ENCODE data around the gene SAV1.
"Not testable (repeated sequence)": the region's sequence is repeated elsewhere in the genome, so short reads cannot be mapped to it uniquely, and the experiment has no call there.

The SAV1 gene

DNA sequence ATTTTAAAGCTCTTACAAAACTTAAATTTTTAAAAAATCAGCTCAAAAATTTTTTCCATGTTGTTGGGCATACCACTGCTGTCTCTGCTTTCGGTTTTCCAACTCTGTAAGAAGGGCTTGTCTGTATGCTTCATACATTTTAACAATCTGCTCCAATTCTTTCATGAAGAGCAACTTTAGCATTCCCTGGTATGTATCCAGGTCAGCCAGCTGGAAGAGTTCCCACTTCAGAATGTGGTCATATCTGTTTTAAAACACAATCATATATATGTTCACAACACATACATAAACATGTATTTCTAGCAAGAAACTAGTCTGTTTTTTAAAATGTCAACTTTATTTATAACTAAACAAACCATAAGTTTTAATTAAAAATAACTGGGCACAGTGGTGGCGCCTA, 33.0 kb downstream of the SAV1 start:
- TF ChIP-seq, protein P1, sequence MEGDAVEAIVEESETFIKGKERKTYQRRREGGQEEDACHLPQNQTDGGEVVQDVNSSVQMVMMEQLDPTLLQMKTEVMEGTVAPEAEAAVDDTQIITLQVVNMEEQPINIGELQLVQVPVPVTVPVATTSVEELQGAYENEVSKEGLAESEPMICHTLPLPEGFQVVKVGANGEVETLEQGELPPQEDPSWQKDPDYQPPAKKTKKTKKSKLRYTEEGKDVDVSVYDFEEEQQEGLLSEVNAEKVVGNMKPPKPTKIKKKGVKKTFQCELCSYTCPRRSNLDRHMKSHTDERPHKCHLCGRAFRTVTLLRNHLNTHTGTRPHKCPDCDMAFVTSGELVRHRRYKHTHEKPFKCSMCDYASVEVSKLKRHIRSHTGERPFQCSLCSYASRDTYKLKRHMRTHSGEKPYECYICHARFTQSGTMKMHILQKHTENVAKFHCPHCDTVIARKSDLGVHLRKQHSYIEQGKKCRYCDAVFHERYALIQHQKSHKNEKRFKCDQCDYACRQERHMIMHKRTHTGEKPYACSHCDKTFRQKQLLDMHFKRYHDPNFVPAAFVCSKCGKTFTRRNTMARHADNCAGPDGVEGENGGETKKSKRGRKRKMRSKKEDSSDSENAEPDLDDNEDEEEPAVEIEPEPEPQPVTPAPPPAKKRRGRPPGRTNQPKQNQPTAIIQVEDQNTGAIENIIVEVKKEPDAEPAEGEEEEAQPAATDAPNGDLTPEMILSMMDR (conservative IDR thresholded peaks at IDR 0.05), result no peak
- no peak overlapping the region for H3K27ac ChIP-seq

GRCh38 chr14:50633954-50634353, 34.2 kb downstream of the SAV1 start:
- no peak overlapping the region for H3K27ac ChIP-seq
- TF ChIP-seq, protein P1 (conservative IDR thresholded peaks at IDR 0.05), result no peak

- TF ChIP-seq, protein P1 (conservative IDR thresholded peaks at IDR 0.05), result no peak
- H3K27ac ChIP-seq, result no peak overlapping the region
These were observed 36.7 kb downstream of the SAV1 start for GRCh38 chr14:50631408-50631821.

DNA sequence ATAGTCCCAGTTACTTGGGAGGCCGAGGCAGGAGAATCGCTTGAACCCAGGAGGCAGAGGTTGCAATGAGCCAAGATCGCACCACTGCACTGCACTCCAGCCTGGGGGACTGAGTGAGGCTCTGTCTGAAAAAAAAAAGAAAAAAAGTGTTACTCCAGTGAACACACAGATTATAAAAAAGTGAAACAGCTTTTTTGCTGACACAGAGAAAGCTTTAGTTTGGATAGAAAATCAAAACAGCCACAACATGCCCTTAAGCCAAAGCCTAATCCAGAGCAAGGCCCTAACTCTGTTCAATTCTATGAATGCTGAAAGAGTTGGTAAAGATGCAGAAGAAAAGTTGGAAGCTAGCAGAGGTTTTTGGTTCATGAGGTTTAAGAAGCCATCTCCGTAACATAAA, 43.2 kb downstream of the SAV1 start:
- H3K27ac ChIP-seq, result not testable (repeated sequence)

- H3K27ac ChIP-seq, result no peak overlapping the region
- TF ChIP-seq, protein P1 (conservative IDR thresholded peaks at IDR 0.05), result no peak
These were observed 43.7 kb downstream of the SAV1 start for GRCh38 chr14:50624447-50624846.

DNA sequence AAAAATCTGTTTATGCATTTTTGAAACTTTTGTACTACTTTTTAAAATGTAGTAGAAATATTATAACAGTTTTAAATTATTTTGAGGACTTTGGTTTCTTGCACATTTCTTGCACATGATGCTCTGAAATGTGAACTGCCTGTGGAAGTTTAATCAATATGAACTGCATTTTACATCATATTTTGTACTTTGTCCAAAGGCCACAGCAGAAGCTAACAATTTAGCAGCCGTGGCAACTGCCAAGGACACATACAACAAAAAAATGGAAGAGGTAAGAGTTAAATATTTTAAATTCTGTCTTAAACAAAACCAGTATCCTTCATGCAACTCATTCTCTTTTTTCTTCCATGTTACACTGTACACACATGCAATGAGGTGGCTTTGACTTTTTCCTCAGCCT, 45.1 kb downstream of the SAV1 start:
- TF ChIP-seq, protein P1 (conservative IDR thresholded peaks at IDR 0.05), result no peak
- no peak overlapping the region for H3K27ac ChIP-seq

GRCh38 chr14:50620341-50620740, 47.8 kb downstream of the SAV1 start:
- TF ChIP-seq, protein P1 (conservative IDR thresholded peaks at IDR 0.05), result no peak

GRCh38 chr14:50619569-50620141, 48.5 kb downstream of the SAV1 start:
- TF ChIP-seq, protein P1 (conservative IDR thresholded peaks at IDR 0.05), result peak; percentile 79
- H3K27ac ChIP-seq, result no peak overlapping the region

More at GRCh38 chr14:50620341-50620740, 47.8 kb downstream of the SAV1 start:
- no peak overlapping the region for H3K27ac ChIP-seq
